ENCODE data around the gene LTB4R2. TPM values are rescaled to one million over a fixed set of nuclear protein-coding genes. Genes with fewer than 3 reads are reported as not detected.
A peak's percentile ranks its signal among the peaks of the same experiment; 100 is the strongest.

LTB4R2 gene
- total RNA-seq, 6 experiments from 2014 or later = 1.8 to 5.8 (median 3.5) TPM

- Histone ChIP-seq H3K9me3 (no peaks in the 10 kb centered on the region), H3K27ac (no peak overlapping the region), H3K4me3 (no peak overlapping the region), H3K36me3 (no peaks in the 10 kb centered on the region), H3K4me1 (peaks cover 0 to 18% (median 8%) of the 10 kb centered on the region in 4 donors), H3K27me3 (no peaks in the 10 kb centered on the region)
- DNase-seq = no peak
- no peak for ATAC-seq
- intact Hi-C loops (cut with DNase I) = no loop called here
- 0% methylated on average over 1 of the region's 12 CpGs for WGBS (ENCODE audit: insufficient coverage, low coverage, low lambda C conversion rate, missing lambda C conversion rate)
- TF ChIP-seq POLR2A (IDR thresholded peaks at IDR 0.05) = no peak
- no peak for TF ChIP-seq CTCF (IDR thresholded peaks at IDR 0.05)
These were observed 19.2 kb downstream of the LTB4R2 start for GRCh38 chr14:24329073-24329663.

GRCh38 chr14:24329736-24330135 is 19.8 kb downstream of the LTB4R2 start:
- Histone ChIP-seq H3K9me3 (no peaks in the 10 kb centered on the region), H3K4me3 (no peak overlapping the region), H3K4me1 (peaks cover 0 to 24% (median 8%) of the 10 kb centered on the region in 4 donors), H3K36me3 (no peaks in the 10 kb centered on the region), H3K27me3 (no peaks in the 10 kb centered on the region), H3K27ac (no peak overlapping the region)
- ATAC-seq (peak; percentile 3 to 12 (median 4)), DNase-seq (peak in 1 of 3 donors; percentile 56)
- intact Hi-C loops (cut with DNase I) = loop anchor here (5.0 kb wide), 2 partner anchors 103 to 108 kb away; no protein-coding TSS in a partner anchor
- WGBS (ENCODE audit: insufficient coverage, low coverage, low lambda C conversion rate, missing lambda C conversion rate) = no CpG with 5 or more reads among the region's 9 CpGs
- TF ChIP-seq POLR2A (IDR thresholded peaks at IDR 0.05) = no peak
- no peak for TF ChIP-seq CTCF (IDR thresholded peaks at IDR 0.05)

GRCh38 chr14:24330973-24331674 is 21.2 kb downstream of the LTB4R2 start:
- intact Hi-C loops (cut with DNase I) = loop anchor here (5.0 kb wide), 2 partner anchors 101 to 106 kb away; no protein-coding TSS in a partner anchor
- ATAC-seq (no peak), DNase-seq (peak in 1 of 3 donors; percentile 20)
- H3K4me3 ChIP-seq = no peak overlapping the region
- H3K27me3 ChIP-seq = no peaks in the 10 kb centered on the region
- H3K36me3 ChIP-seq = no peaks in the 10 kb centered on the region
- no peak for TF ChIP-seq POLR2A (IDR thresholded peaks at IDR 0.05)
- TF ChIP-seq CTCF (IDR thresholded peaks at IDR 0.05) = no peak
- no peaks in the 10 kb centered on the region for H3K9me3 ChIP-seq
- H3K27ac ChIP-seq = no peak overlapping the region
- WGBS (ENCODE audit: insufficient coverage, low coverage, low lambda C conversion rate, missing lambda C conversion rate) = 100% methylated on average over 3 of the region's 10 CpGs
- peaks cover 0 to 24% (median 8%) of the 10 kb centered on the region in 4 donors for H3K4me1 ChIP-seq

GRCh38 chr14:24331731-24332267 is 21.9 kb downstream of the LTB4R2 start:
- Histone ChIP-seq H3K4me3 (no peak overlapping the region), H3K27ac (no peak overlapping the region), H3K27me3 (no peaks in the 10 kb centered on the region), H3K4me1 (peaks cover 0 to 24% (median 8%) of the 10 kb centered on the region in 4 donors), H3K9me3 (no peaks in the 10 kb centered on the region), H3K36me3 (no peaks in the 10 kb centered on the region)
- 47% methylated on average over 11 of the region's 26 CpGs for WGBS (ENCODE audit: insufficient coverage, low coverage, low lambda C conversion rate, missing lambda C conversion rate)
- peak in 1 of 3 donors; percentile 23 for DNase-seq
- ATAC-seq = no peak
- intact Hi-C loops (cut with DNase I) = loop anchor here (5.0 kb wide), 2 partner anchors 101 to 106 kb away; no protein-coding TSS in a partner anchor
- TF ChIP-seq CTCF (IDR thresholded peaks at IDR 0.05) (no peak), POLR2A (IDR thresholded peaks at IDR 0.05) (no peak)

All from right lobe of liver (tissue), 6 donors.